AG04450 (cell line): ENCODE data around the gene DPPA4. TPM values are rescaled to one million over a fixed set of nuclear protein-coding genes. Genes with fewer than 3 reads are reported as not detected.

Experiments used
- CTCF ChIA-PET: fragments of 300-600, 350-600 bp; formaldehyde crosslinking; extraction: SDS; loops from one replicate; lab custom pipeline; 2022; ENCODE audit warnings: antibody characterized with exemption, inconsistent platforms; lab: Charles Lee
- POLR2A ChIA-PET: fragments of 350-600 bp; formaldehyde crosslinking; extraction: SDS; loops from one replicate; lab custom pipeline; 2021; ENCODE audit warnings: antibody characterized with exemption, inconsistent platforms; lab: Yijun Ruan, JAX
- DNase-seq: peaks from one replicate; pipeline ENCODE4 v3.0.0-alpha.2; 2011; ENCODE audit warnings: low read depth, low spot score
- H3K27ac ChIP-seq: one replicate; pipeline ENCODE4 v1.5.1; 2012; ENCODE audit warnings: low read depth, low read length, control low read depth
- H3K27me3 ChIP-seq: one replicate; pipeline ENCODE4 v1.6.0; 2012; ENCODE audit warnings: low read length; ENCODE audit not compliant: control insufficient read depth, insufficient read depth
- H3K4me3 ChIP-seq: 2 replicates; pipeline ENCODE4 v1.5.1; 2011; ENCODE audit warnings: mild to moderate bottlenecking, low read depth, low read length, control low read depth
- H3K9me3 ChIP-seq: 2 replicates; pipeline ENCODE4 v1.5.1; 2012; ENCODE audit warnings: low read length; ENCODE audit not compliant: control insufficient read depth, insufficient read depth
- polyA plus RNA-seq: library from polyadenylated mRNA; depleted of rRNA; stranded (reverse); fragments of >200 nt; gene quantifications from 2 replicates; pipeline ENCODE4 v1.2.3, GENCODE V29; 2011
- TF ChIP-seq, protein P1 (sequence below): IDR thresholded peaks from 2 replicates; pipeline ENCODE4 v1.5.1; 2011; ENCODE audit warnings: low read depth, low read length, control low read depth, inconsistent platforms

The DPPA4 gene
- polyA plus RNA-seq, 1 experiment = not detected

DNA sequence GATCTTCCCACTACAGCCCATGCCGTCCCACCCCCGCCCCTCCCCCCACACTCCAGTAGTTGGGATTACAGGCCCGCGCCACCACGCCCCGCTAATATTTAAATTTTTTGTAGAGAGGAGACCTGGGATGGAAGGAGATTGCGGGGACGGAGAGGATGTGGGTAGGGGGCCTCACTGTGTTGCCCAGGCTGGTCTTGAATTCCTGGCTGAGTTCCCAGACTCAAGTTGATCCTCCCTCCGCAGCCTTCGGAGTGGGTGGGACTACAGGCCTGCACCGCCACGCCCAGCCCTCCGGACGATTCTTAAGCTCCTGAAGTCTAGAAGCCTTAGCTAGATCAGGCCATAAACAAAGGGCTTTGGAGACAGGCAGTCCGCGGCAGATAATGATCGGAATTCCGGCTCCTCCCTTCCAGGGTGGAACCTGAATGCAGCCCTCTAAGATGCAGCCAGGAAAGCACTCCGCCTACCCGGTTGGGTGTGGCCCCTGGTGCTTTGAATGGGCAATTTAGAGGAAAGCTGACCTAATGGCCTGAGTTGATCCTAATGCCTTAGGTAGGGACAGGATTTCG is 21.1 kb downstream of the DPPA4 start, which contains the start of gene DPPA2:
Gene DPPA2, minus strand, starts transcription at position 356 of the 569 bp plus-strand sequence. CDS start 1,975 bp downstream, outside the sequence.
- ChIA-PET POLR2A (no interaction called here), CTCF (no interaction called here)
- H3K9me3 ChIP-seq = peaks cover 11% of the 10 kb centered on the region
- no peak for DNase-seq
- no peak within 1 kb of the TSS for H3K27ac ChIP-seq
- no peaks in the 10 kb centered on the region for H3K27me3 ChIP-seq
- TF ChIP-seq, protein P1, sequence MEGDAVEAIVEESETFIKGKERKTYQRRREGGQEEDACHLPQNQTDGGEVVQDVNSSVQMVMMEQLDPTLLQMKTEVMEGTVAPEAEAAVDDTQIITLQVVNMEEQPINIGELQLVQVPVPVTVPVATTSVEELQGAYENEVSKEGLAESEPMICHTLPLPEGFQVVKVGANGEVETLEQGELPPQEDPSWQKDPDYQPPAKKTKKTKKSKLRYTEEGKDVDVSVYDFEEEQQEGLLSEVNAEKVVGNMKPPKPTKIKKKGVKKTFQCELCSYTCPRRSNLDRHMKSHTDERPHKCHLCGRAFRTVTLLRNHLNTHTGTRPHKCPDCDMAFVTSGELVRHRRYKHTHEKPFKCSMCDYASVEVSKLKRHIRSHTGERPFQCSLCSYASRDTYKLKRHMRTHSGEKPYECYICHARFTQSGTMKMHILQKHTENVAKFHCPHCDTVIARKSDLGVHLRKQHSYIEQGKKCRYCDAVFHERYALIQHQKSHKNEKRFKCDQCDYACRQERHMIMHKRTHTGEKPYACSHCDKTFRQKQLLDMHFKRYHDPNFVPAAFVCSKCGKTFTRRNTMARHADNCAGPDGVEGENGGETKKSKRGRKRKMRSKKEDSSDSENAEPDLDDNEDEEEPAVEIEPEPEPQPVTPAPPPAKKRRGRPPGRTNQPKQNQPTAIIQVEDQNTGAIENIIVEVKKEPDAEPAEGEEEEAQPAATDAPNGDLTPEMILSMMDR = no peak
- no peak within 1 kb of the TSS for H3K4me3 ChIP-seq

DNA sequence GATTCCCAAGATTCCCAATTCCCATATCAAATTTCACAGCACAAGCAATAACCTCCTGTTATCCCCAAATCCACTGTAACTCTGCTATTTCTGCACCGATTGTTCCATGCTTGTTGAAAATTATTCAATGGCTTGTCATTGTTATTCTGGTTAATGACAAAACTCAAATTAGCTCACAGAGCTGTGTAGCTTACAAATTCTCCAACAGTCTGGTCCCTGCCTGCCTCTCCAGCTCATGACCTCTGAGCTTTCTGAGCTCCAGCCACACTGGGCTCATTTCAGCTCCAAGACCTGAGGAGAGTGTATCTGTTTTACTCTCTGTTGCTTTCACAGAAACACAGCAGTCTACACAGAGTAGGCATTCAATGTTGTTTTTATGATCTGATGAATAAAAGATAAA is 24.3 kb downstream of the DPPA4 start:
- Histone ChIP-seq H3K9me3 (peaks cover 11% of the 10 kb centered on the region), H3K27me3 (no peaks in the 10 kb centered on the region), H3K4me3 (no peak overlapping the region), H3K27ac (no peak overlapping the region)
- ChIA-PET CTCF (no interaction called here), POLR2A (no interaction called here)
- no peak for DNase-seq
- TF ChIP-seq, protein P1 = no peak

DNA sequence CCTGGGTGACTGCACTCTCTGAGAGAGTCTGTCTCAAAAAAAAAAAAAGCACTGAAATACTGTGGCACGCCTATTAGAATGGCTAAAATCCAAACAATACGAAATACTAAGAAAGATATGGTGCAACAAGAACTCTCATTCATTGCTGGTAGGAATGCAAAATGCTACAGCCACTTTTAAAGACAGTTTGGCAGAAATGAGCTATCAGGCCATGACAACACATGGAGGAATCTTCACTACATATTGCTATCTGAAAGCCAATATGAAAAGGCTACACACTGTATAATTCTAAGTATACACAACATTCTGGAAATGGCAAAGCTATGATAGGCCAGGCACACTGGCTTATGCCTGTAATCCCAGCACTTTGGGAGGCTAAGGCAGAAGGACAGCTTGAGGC is 39.9 kb downstream of the DPPA4 start:
- ChIA-PET CTCF (no interaction called here), POLR2A (no interaction called here)
- Histone ChIP-seq H3K27me3 (no peaks in the 10 kb centered on the region), H3K9me3 (no peaks in the 10 kb centered on the region), H3K4me3 (no peak overlapping the region), H3K27ac (no peak overlapping the region)
- no peak for DNase-seq
- TF ChIP-seq, protein P1 = no peak

DNA sequence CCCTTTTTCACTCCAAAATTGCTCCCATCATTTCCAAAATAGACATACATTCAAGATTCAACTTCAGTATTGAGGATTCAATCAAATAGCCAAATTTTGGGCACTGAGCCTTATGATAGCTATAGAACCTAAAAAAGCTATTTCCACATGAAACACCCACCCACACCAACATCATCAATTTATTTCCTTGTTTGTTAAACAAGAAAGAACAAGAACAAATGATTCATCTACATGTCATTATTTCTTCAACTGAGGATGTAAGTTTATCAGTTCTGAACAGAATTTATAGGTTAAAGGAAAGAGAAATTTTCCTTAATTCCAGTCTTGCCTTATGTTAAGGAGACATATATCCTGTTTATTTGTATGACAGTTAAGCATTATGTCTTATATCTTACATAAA is 53.3 kb downstream of the DPPA4 start:
- Histone ChIP-seq H3K9me3 (no peaks in the 10 kb centered on the region; the same call in 1 of the 2 replicates), H3K27ac (no peak overlapping the region), H3K4me3 (no peak overlapping the region), H3K27me3 (no peaks in the 10 kb centered on the region)
- DNase-seq = no peak
- TF ChIP-seq, protein P1 = no peak
- CTCF ChIA-PET = interaction anchor here (1.2 to 1.3 kb wide), 3 partner anchors 8 to 260 kb away, joined by 3 to 9 read pairs (median 7); no protein-coding TSS in a partner anchor
- POLR2A ChIA-PET = no interaction called here

DNA sequence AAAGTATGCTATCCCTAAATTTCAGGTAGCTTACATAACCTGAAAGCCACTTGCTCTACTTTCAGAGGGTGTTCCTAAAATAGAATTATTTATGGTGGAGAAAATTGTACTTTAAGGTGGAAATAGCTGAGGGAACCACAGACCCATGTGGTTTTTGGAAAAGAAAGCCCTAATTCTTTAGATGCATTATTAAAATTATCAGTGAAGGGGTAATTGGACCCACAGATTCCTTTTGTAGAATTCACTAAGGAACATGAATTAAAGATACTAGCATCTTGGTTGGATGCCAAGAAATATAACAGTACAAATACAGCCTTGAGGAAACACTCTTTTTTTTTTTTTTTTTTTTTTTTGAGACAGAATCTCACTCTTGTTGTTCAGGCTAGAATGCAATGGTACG is 58.8 kb downstream of the DPPA4 start:
- Histone ChIP-seq H3K27me3 (no peaks in the 10 kb centered on the region), H3K4me3 (no peak overlapping the region), H3K27ac (no peak overlapping the region), H3K9me3 (no peaks in the 10 kb centered on the region)
- no peak for DNase-seq
- CTCF ChIA-PET = no interaction called here
- POLR2A ChIA-PET = no interaction called here
- TF ChIP-seq, protein P1 = no peak
